ENCODE results near the gene ADARB2. TPM values are rescaled to one million over a fixed set of nuclear protein-coding genes. Genes with fewer than 3 reads are reported as not detected.

The ADARB2 gene
- polyA plus RNA-seq, 3 donors, result not detected

GRCh38 chr10:1654247-1654646 lies 83.1 kb downstream of the ADARB2 start:
- H3K4me3 Mint-ChIP-seq, result no peak overlapping the region
- Histone ChIP-seq H3K4me1 (ENCODE audit: control insufficient read depth in 1 of 2, insufficient read depth in 2 of 2, low read length in 2 of 2) (no peaks in the 10 kb centered on the region), H3K79me2 (ENCODE audit: insufficient read depth, low read length) (no peaks in the 10 kb centered on the region), H3K9me3 (replicated peaks in 1 of 2; ENCODE audit: control insufficient read depth in 1 of 2, insufficient read depth in 1 of 2, low read length in 2 of 2) (no peaks in the 10 kb centered on the region), H4K20me1 (ENCODE audit: insufficient read depth, low read length) (no peaks in the 10 kb centered on the region), H3K27me3 (ENCODE audit: control insufficient read depth in 2 of 2, insufficient read depth in 2 of 2, low read length in 2 of 2) (no peaks in the 10 kb centered on the region), H3K4me2 (replicated peaks; ENCODE audit: extremely low read depth, low read length, poor library complexity, severe bottlenecking) (no peak overlapping the region), H3K9ac (ENCODE audit: insufficient read depth, low read length, poor library complexity, severe bottlenecking) (no peak overlapping the region), H3K27ac (ENCODE audit: low read depth in 1 of 2, low read length in 2 of 2) (no peak overlapping the region), H2AFZ (ENCODE audit: insufficient read depth, low read depth, low read length, poor library complexity, severe bottlenecking) (no peak overlapping the region), H3K36me3 (replicated peaks in 1 of 2; ENCODE audit: control insufficient read depth in 1 of 2, insufficient read depth in 2 of 2, low read length in 2 of 2) (no peaks in the 10 kb centered on the region), H3K4me3 (replicated peaks in 1 of 3; ENCODE audit: low read depth in 2 of 3, low read length in 3 of 3) (no peak overlapping the region)
- intact Hi-C loops (cut with micrococcal nuclease), result no loop called here
- peaks cover 0 to 2% (median 0%) of the 10 kb centered on the region in 7 donors for H3K9me3 Mint-ChIP-seq
- no peak overlapping the region for H3K27ac Mint-ChIP-seq
- H3K36me3 Mint-ChIP-seq, result no peaks in the 10 kb centered on the region
- DNase-seq, result no peak
- WGBS (ENCODE audit: insufficient coverage), result 72% methylated on average over 4 of the region's 6 CpGs
- peaks cover 4 to 11% (median 10%) of the 10 kb centered on the region in 3 donors for H3K27me3 Mint-ChIP-seq (ENCODE audit: low read depth in 3 of 3)
- TF ChIP-seq CTCF (IDR thresholded peaks at IDR 0.05), result no peak
- no peaks in the 10 kb centered on the region for H3K4me1 Mint-ChIP-seq

GRCh38 chr10:1653321-1653720 lies 84.0 kb downstream of the ADARB2 start:
- no peak overlapping the region for H3K4me3 Mint-ChIP-seq
- peaks cover 0 to 2% (median 0%) of the 10 kb centered on the region in 7 donors for H3K9me3 Mint-ChIP-seq
- Histone ChIP-seq H3K4me2 (replicated peaks; ENCODE audit: extremely low read depth, low read length, poor library complexity, severe bottlenecking) (no peak overlapping the region), H4K20me1 (ENCODE audit: insufficient read depth, low read length) (no peaks in the 10 kb centered on the region), H3K79me2 (ENCODE audit: insufficient read depth, low read length) (no peaks in the 10 kb centered on the region), H3K36me3 (replicated peaks in 1 of 2; ENCODE audit: control insufficient read depth in 1 of 2, insufficient read depth in 2 of 2, low read length in 2 of 2) (no peaks in the 10 kb centered on the region), H3K4me3 (replicated peaks in 1 of 3; ENCODE audit: low read depth in 2 of 3, low read length in 3 of 3) (no peak overlapping the region), H3K27ac (ENCODE audit: low read depth in 1 of 2, low read length in 2 of 2) (no peak overlapping the region), H3K27me3 (ENCODE audit: control insufficient read depth in 2 of 2, insufficient read depth in 2 of 2, low read length in 2 of 2) (no peaks in the 10 kb centered on the region), H3K9ac (ENCODE audit: insufficient read depth, low read length, poor library complexity, severe bottlenecking) (no peak overlapping the region), H3K4me1 (ENCODE audit: control insufficient read depth in 1 of 2, insufficient read depth in 2 of 2, low read length in 2 of 2) (no peaks in the 10 kb centered on the region), H2AFZ (ENCODE audit: insufficient read depth, low read depth, low read length, poor library complexity, severe bottlenecking) (no peak overlapping the region), H3K9me3 (replicated peaks in 1 of 2; ENCODE audit: control insufficient read depth in 1 of 2, insufficient read depth in 1 of 2, low read length in 2 of 2) (no peaks in the 10 kb centered on the region)
- no peak for TF ChIP-seq CTCF (IDR thresholded peaks at IDR 0.05)
- H3K36me3 Mint-ChIP-seq, result no peaks in the 10 kb centered on the region
- WGBS (ENCODE audit: insufficient coverage), result 74% methylated on average over 9 of the region's 11 CpGs
- DNase-seq, result no peak
- peaks cover 2 to 9% (median 8%) of the 10 kb centered on the region in 3 donors for H3K27me3 Mint-ChIP-seq (ENCODE audit: low read depth in 3 of 3)
- no peaks in the 10 kb centered on the region for H3K4me1 Mint-ChIP-seq
- H3K27ac Mint-ChIP-seq, result no peak overlapping the region
- intact Hi-C loops (cut with micrococcal nuclease), result no loop called here
